Activated CD4-positive, alpha-beta T cell treated with anti-CD3 and anti-CD28 coated beads for 36 hours (primary cell): ENCODE measurements around the gene RPS6KA5. TPM values are rescaled to one million over a fixed set of nuclear protein-coding genes. Genes with fewer than 3 reads are reported as not detected.
"Not testable (repeated sequence)": the region's sequence is repeated elsewhere in the genome, so short reads cannot be mapped to it uniquely, and the experiment has no call there.

Experiments used
- ATAC-seq: fragments of 200-7000 bp; cut with Tn5 transposase; one replicate; pipeline ENCODE4 v1.10.0; 2021; ENCODE audit warnings: mild to moderate bottlenecking, moderate library complexity
- CTCF ChIA-PET: fragments of 350-600 bp; sonication (Branson Sonifier 250); formaldehyde crosslinking; loops from one replicate; lab custom pipeline; 2021; ENCODE audit warnings: antibody characterized with exemption; lab: Charles Lee
- POLR2A ChIA-PET: fragments of 350-600 bp; sonication (Branson Sonifier 250); formaldehyde crosslinking; loops from one replicate; lab custom pipeline; 2021; ENCODE audit warnings: antibody characterized with exemption, inconsistent platforms; lab: Charles Lee
- DNase-seq: peaks from one replicate; pipeline ENCODE4 v3.0.0-alpha.2; 2020
- H3K27ac Mint-ChIP-seq: one replicate; pipeline ENCODE4 v1.8.0; 2021; ENCODE audit warnings: mixed read lengths
- H3K27me3 Mint-ChIP-seq: one replicate; pipeline ENCODE4 v1.8.0; 2021; ENCODE audit warnings: mixed read lengths
- H3K36me3 Mint-ChIP-seq: one replicate; pipeline ENCODE4 v1.8.0; 2021; ENCODE audit warnings: low read depth, mixed read lengths
- H3K4me1 Mint-ChIP-seq: one replicate; pipeline ENCODE4 v1.8.0; 2021; ENCODE audit warnings: mixed read lengths
- H3K4me3 Mint-ChIP-seq: one replicate; pipeline ENCODE4 v1.8.0; 2021; ENCODE audit warnings: mild to moderate bottlenecking, moderate library complexity, mixed read lengths
- H3K9me3 Mint-ChIP-seq: one replicate; pipeline ENCODE4 v1.8.0; 2021; ENCODE audit warnings: low read depth, mixed read lengths
- intact Hi-C, 2 experiments: fragments of 100-400 bp; cut with DNase I in 1 of 2; cut with micrococcal nuclease in 1 of 2; formaldehyde crosslinking; loops; one replicate each; pipeline versions ENCODE4 v1.14.2 to v1.15.1; 2022 to 2024; cut with DNase I, micrococcal nuclease
- total RNA-seq, 2 experiments: library from RNA; stranded (reverse); gene quantifications; one replicate each; pipeline ENCODE4 v1.2.3, GENCODE V29; 2021

Gene RPS6KA5
- total RNA-seq: 10 to 100 TPM; 11.9 to 13.8 TPM

- H3K4me3 Mint-ChIP-seq: no peak within 1 kb of the TSS
- intact Hi-C loops: loop anchor here (1.0 to 10.0 kb wide), 21 partner anchors 18 to 1446 kb away; partner anchors contain the start of genes DGLUCY (in 2 of the 2), CALM1 (in 1 of the 2), NRDE2 (in 1 of the 2) and PPP4R3A (in 1 of the 2)
- peak; percentile 87 for ATAC-seq
- no peaks in the 10 kb centered on the region for H3K27me3 Mint-ChIP-seq
- peak; percentile 100 for DNase-seq
- peaks cover 6% of the 10 kb centered on the region for H3K9me3 Mint-ChIP-seq
- ChIA-PET POLR2A (interaction anchor here (0.5 to 2.2 kb wide), 8 partner anchors 17 to 820 kb away, joined by 3 to 29 read pairs (median 4); partner anchors contain the start of gene DGLUCY), CTCF (interaction anchor here (1.0 to 1.3 kb wide), 4 partner anchors 24 to 302 kb away, joined by 3 to 5 read pairs (median 4); partner anchors contain the start of gene DGLUCY)
- peak within 1 kb of the TSS; percentile 71 for H3K27ac Mint-ChIP-seq
- peaks cover 58% of the 10 kb centered on the region for H3K4me1 Mint-ChIP-seq
- peaks cover 18% of the 10 kb centered on the region for H3K36me3 Mint-ChIP-seq
Observed at GRCh38 chr14:91060351-91061055, at the start of gene RPS6KA5. Gene RPS6KA5, minus strand, starts transcription at chr14:91060641. Its CDS starts 207 bp downstream, at chr14:91060434.

- H3K27me3 Mint-ChIP-seq: no peaks in the 10 kb centered on the region
- DNase-seq (peak; percentile 59), ATAC-seq (peak; percentile 60)
- peaks cover 52% of the 10 kb centered on the region for H3K4me1 Mint-ChIP-seq
- H3K9me3 Mint-ChIP-seq: no peaks in the 10 kb centered on the region
- H3K27ac Mint-ChIP-seq: peak overlapping the region; percentile 86
- intact Hi-C loops: no loop called here
- CTCF ChIA-PET: no interaction called here
- POLR2A ChIA-PET: no interaction called here
- H3K4me3 Mint-ChIP-seq: peak overlapping the region; percentile 23
- H3K36me3 Mint-ChIP-seq: no peaks in the 10 kb centered on the region
Observed at GRCh38 chr14:91108941-91109611, 48.6 kb upstream of the RPS6KA5 start.

DNA sequence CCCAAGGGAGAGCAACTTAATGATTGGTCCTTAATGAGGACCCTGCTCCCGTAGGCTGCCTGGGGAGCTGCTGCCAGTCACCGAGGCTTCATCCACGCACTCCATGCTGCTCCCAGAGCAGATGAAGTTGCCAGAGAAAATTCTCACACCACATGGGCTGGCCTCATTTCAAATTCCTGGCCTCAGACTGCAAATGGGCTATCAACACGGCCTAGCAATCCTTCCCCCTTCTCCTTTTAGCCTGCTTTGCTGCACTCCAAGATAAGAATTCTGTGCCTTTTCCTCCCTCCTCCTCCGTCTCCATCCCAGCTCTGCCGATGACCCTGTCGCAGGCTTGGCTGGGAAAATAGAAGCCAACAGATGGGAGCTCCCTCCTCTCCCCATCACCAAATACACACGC, 42.7 kb upstream of the RPS6KA5 start:
- POLR2A ChIA-PET: no interaction called here
- H3K27me3 Mint-ChIP-seq: no peaks in the 10 kb centered on the region
- no peaks in the 10 kb centered on the region for H3K9me3 Mint-ChIP-seq
- H3K4me1 Mint-ChIP-seq: peaks cover 15% of the 10 kb centered on the region
- H3K27ac Mint-ChIP-seq: no peak overlapping the region
- CTCF ChIA-PET: no interaction called here
- H3K4me3 Mint-ChIP-seq: no peak overlapping the region
- intact Hi-C loops: no loop called here
- ATAC-seq (no peak), DNase-seq (no peak)
- H3K36me3 Mint-ChIP-seq: no peaks in the 10 kb centered on the region

DNA sequence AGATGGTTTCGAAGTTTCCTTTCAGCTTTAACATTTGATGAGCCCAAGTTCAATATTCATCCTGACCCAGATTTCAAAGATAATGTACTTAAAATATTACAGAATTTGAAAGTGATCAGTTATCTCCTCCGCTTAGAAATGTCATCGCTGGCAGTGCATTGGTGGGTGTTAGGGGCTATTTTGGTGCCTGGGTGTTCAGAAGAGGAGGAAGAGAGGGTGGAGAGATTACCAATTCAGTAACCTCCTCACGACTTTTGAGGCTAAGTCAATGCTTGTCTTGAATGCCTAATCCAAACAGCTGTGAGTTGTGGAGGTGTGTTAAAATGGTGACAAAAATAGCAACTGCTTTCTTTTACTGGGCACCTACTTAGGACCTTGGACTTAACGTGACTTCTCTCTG, 39.7 kb upstream of the RPS6KA5 start:
- ATAC-seq: peak; percentile 71
- no peaks in the 10 kb centered on the region for H3K9me3 Mint-ChIP-seq
- ChIA-PET POLR2A (no interaction called here), CTCF (interaction anchor here (0.7 to 1.2 kb wide), 4 partner anchors 15 to 102 kb away, joined by 3 to 5 read pairs (median 4); no protein-coding TSS in a partner anchor)
- H3K27ac Mint-ChIP-seq: no peak overlapping the region
- H3K4me1 Mint-ChIP-seq: peaks cover 7% of the 10 kb centered on the region
- peaks cover 3% of the 10 kb centered on the region for H3K27me3 Mint-ChIP-seq
- no peak overlapping the region for H3K4me3 Mint-ChIP-seq
- no peak for DNase-seq
- no peaks in the 10 kb centered on the region for H3K36me3 Mint-ChIP-seq
- intact Hi-C loops: no loop called here

GRCh38 chr14:91098591-91098990, 38.1 kb upstream of the RPS6KA5 start:
- peaks cover 3% of the 10 kb centered on the region for H3K27me3 Mint-ChIP-seq
- intact Hi-C loops: no loop called here
- no peaks in the 10 kb centered on the region for H3K36me3 Mint-ChIP-seq
- H3K9me3 Mint-ChIP-seq: no peaks in the 10 kb centered on the region
- DNase-seq (no peak), ATAC-seq (no peak)
- CTCF ChIA-PET: interaction anchor here (1.0 to 1.3 kb wide), 4 partner anchors 9 to 18 kb away, joined by 3 to 7 read pairs (median 4); no protein-coding TSS in a partner anchor
- POLR2A ChIA-PET: no interaction called here
- peaks cover 7% of the 10 kb centered on the region for H3K4me1 Mint-ChIP-seq
- H3K27ac Mint-ChIP-seq: no peak overlapping the region
- H3K4me3 Mint-ChIP-seq: no peak overlapping the region

- ChIA-PET CTCF (interaction anchor here (0.6 to 2.2 kb wide), 6 partner anchors 10 to 195 kb away, joined by 3 to 6 read pairs (median 4); no protein-coding TSS in a partner anchor), POLR2A (interaction anchor here (0.7 kb wide), 1 partner anchor 59 kb away, joined by 3 read pairs; no protein-coding TSS in a partner anchor)
- H3K27ac Mint-ChIP-seq, ATAC-seq, H3K9me3 Mint-ChIP-seq, H3K27me3 Mint-ChIP-seq, H3K4me3 Mint-ChIP-seq, DNase-seq, H3K36me3 Mint-ChIP-seq, H3K4me1 Mint-ChIP-seq, intact Hi-C loops: not testable (repeated sequence)
Observed at GRCh38 chr14:91097657-91098056, 37.2 kb upstream of the RPS6KA5 start.

- ChIA-PET CTCF (interaction anchor here (0.6 kb wide), 1 partner anchor 535 kb away, joined by 4 read pairs; no protein-coding TSS in a partner anchor), POLR2A (no interaction called here)
- Mint-ChIP-seq H3K9me3 (no peaks in the 10 kb centered on the region), H3K27me3 (peaks cover 3% of the 10 kb centered on the region), H3K4me1 (peaks cover 7% of the 10 kb centered on the region), H3K4me3 (no peak overlapping the region), H3K27ac (no peak overlapping the region), H3K36me3 (no peaks in the 10 kb centered on the region)
- DNase-seq (no peak), ATAC-seq (no peak)
- intact Hi-C loops: no loop called here
Observed at GRCh38 chr14:91095178-91095577, 34.7 kb upstream of the RPS6KA5 start.

DNA sequence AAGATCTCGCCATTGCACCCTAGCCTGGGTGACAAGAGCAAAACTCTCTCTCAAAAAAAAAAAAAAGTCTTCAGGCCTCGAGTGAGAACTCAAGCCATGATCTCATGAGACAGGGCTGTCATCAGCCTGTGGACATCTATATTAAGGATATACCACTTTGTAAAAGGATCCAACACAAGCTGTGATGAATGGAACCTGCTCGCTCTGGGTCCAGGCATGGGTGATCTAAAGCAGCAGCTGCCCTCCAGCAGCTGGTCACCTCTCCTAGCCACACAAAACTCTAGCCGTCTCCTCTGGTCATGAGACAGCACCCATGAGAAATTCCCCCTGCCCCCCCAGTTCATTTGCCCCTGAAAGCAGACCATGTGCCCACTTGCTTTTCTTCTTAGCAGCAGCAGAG, 34.3 kb upstream of the RPS6KA5 start:
- Mint-ChIP-seq H3K27me3 (peaks cover 3% of the 10 kb centered on the region), H3K4me3 (no peak overlapping the region), H3K27ac (no peak overlapping the region), H3K36me3 (no peaks in the 10 kb centered on the region), H3K9me3 (no peaks in the 10 kb centered on the region), H3K4me1 (peaks cover 5% of the 10 kb centered on the region)
- ChIA-PET CTCF (interaction anchor here (0.6 kb wide), 1 partner anchor 535 kb away, joined by 4 read pairs; no protein-coding TSS in a partner anchor), POLR2A (no interaction called here)
- ATAC-seq (no peak), DNase-seq (no peak)
- intact Hi-C loops: no loop called here

DNA sequence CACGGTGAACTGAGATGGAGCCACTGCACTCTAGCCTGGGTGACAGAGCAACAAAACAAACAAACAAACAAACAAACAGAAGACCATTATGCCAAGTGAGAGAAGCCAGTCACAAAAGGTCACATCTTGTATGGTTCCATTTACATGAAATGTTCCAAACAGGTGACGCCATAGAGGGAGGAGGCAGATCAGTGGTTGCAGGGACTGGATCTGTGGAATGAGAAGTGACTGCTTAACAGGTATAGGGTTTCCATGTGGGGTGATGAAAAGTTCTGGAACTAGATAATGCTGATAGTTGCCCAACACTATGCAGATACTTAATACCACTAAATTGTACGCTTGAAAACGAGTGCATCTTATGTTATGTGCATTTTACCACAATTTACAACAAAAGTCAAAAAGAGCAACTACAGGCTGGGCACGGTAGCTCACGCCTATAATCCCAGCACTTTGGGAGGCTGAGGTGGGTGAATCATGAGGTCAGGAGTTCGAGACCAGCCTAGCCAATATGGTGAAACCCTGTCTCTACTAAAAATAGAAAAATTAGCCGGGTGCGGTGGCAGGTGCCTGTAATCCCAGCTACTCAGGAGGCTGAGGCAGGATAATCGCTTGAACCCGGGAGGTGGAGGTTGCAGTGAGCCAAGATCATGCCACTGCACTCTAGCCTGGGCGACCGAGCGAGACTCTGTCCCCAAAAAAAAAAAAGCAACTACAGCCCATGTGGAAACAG, 33.5 kb upstream of the RPS6KA5 start:
- H3K36me3 Mint-ChIP-seq, H3K27me3 Mint-ChIP-seq, H3K9me3 Mint-ChIP-seq, CTCF ChIA-PET, H3K4me3 Mint-ChIP-seq, H3K27ac Mint-ChIP-seq, H3K4me1 Mint-ChIP-seq, intact Hi-C loops, ATAC-seq, POLR2A ChIA-PET, DNase-seq: not testable (repeated sequence)

DNA sequence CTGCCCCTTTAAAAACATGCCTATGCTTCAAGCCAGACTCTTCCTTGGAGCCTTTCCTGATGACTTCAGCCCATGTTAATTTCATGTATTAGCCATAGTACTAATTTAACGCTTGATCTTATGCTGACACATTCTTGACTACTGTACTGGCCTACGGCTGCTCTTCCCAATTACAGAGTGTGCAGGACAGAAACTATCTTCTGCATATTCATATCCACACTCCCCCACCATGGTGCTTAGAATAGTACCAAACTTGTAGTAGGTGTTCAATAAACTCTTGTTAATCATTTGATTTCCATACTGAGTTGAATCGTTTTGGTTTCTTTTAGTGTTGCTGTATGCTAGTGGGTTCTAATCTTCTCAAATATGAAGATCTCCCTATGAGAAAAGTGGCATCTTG, 31.6 kb upstream of the RPS6KA5 start:
- CTCF ChIA-PET: no interaction called here
- DNase-seq: no peak
- POLR2A ChIA-PET: no interaction called here
- Mint-ChIP-seq H3K4me3 (no peak overlapping the region), H3K36me3 (no peaks in the 10 kb centered on the region), H3K27me3 (peaks cover 3% of the 10 kb centered on the region), H3K4me1 (peaks cover 12% of the 10 kb centered on the region), H3K27ac (no peak overlapping the region), H3K9me3 (no peaks in the 10 kb centered on the region)
- intact Hi-C loops: no loop called here
- ATAC-seq: peak; percentile 51

DNA sequence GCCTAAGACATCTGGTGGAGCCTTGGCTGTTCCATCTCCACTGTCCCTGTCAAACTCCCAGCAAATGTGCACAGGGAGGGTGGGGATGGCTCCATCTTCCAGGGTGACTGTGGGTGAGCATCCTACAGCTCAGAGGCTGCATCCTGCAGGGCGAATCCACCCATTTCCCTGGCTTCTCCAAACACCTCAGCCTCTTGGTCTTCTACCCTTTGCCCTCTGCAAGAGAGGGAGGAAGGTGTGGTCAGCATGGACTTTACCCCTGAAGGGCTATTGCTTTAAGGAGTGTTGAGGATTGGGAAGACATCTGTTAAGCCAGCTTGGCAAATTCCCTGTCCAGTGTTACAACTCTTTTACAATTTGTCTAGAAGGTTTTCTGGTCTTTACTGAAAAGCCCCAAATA, 30.3 kb upstream of the RPS6KA5 start:
- Mint-ChIP-seq H3K9me3 (no peaks in the 10 kb centered on the region), H3K36me3 (no peaks in the 10 kb centered on the region), H3K27me3 (no peaks in the 10 kb centered on the region), H3K4me3 (no peak overlapping the region), H3K27ac (no peak overlapping the region), H3K4me1 (peaks cover 14% of the 10 kb centered on the region)
- ATAC-seq (no peak), DNase-seq (no peak)
- CTCF ChIA-PET: interaction anchor here (0.5 kb wide), 1 partner anchor 301 kb away, joined by 3 read pairs; no protein-coding TSS in a partner anchor
- POLR2A ChIA-PET: no interaction called here
- intact Hi-C loops: no loop called here
